Loucy (cell line): Measurements from ENCODE around the gene PPP1R27.

Experiments
- H2AFZ ChIP-seq: fragments of 200-600 bp; sonication (generic); 2 replicates; pipeline ENCODE4 v1.6.0; 2016; ENCODE audit warnings: antibody characterized with exemption, mild to moderate bottlenecking, low read length, moderate library complexity
- H3F3A ChIP-seq: fragments of 200-600 bp; 2 replicates; pipeline ENCODE4 v1.6.0; 2016; ENCODE audit warnings: antibody characterized with exemption, low read depth, mild to moderate bottlenecking
- H3K27me3 ChIP-seq: fragments of 200-600 bp; sonication (generic); 2 replicates; pipeline ENCODE4 v1.6.1; 2014; ENCODE audit warnings: low read length, mild to moderate bottlenecking; ENCODE audit not compliant: insufficient read depth, poor library complexity, severe bottlenecking
- H3K36me3 ChIP-seq: fragments of 200-600 bp; sonication (generic); 2 replicates; pipeline ENCODE4 v1.6.1; 2016; ENCODE audit warnings: low read length; ENCODE audit not compliant: insufficient read depth
- H3K4me1 ChIP-seq: fragments of 200-600 bp; sonication (generic); 2 replicates; pipeline ENCODE4 v1.5.1; 2014; ENCODE audit warnings: low read length, mild to moderate bottlenecking; ENCODE audit not compliant: insufficient read depth, poor library complexity, severe bottlenecking
- H3K4me2 ChIP-seq: fragments of 200-600 bp; sonication (generic); 2 replicates; pipeline ENCODE4 v1.6.0; 2014; ENCODE audit warnings: antibody characterized with exemption, low read length, low read depth, mild to moderate bottlenecking; ENCODE audit not compliant: poor library complexity, severe bottlenecking
- H3K4me3 ChIP-seq: fragments of 200-600 bp; sonication (generic); 2 replicates; pipeline ENCODE4 v1.5.1; 2014; ENCODE audit warnings: low read length, mild to moderate bottlenecking, mixed read lengths; ENCODE audit not compliant: poor library complexity, severe bottlenecking
- H3K79me2 ChIP-seq: fragments of 200-600 bp; sonication (generic); 2 replicates; pipeline ENCODE4 v1.6.1; 2014; ENCODE audit warnings: low read length; ENCODE audit not compliant: insufficient read depth
- H3K9ac ChIP-seq: fragments of 200-600 bp; sonication (generic); 2 replicates; pipeline ENCODE4 v1.6.0; 2014; ENCODE audit warnings: mild to moderate bottlenecking, low read depth, low read length, moderate library complexity; ENCODE audit not compliant: poor library complexity, severe bottlenecking
- H3K9me2 ChIP-seq: fragments of 200-600 bp; sonication (generic); replicated peaks from 2 replicates; pipeline ENCODE4 v1.6.1; 2016; ENCODE audit warnings: low read depth, low read length, mixed read lengths
- H3K9me3 ChIP-seq: fragments of 200-600 bp; sonication (generic); 2 replicates; pipeline ENCODE4 v1.6.1; 2014; ENCODE audit warnings: mild to moderate bottlenecking, antibody characterized with exemption, low read length, low read depth; ENCODE audit not compliant: insufficient read depth
- H4K20me1 ChIP-seq: fragments of 200-600 bp; sonication (generic); 2 replicates; pipeline ENCODE4 v1.6.0; 2014; ENCODE audit warnings: antibody characterized with exemption, low read length, mild to moderate bottlenecking; ENCODE audit not compliant: insufficient read depth, poor library complexity, severe bottlenecking
- CTCF ChIP-seq: fragments of 200-600 bp; sonication (generic); conservative IDR thresholded peaks from 2 replicates; pipeline ENCODE4 v1.5.1; 2014; ENCODE audit warnings: mild to moderate bottlenecking, antibody characterized with exemption, low read length
- EZH2phosphoT487 ChIP-seq: fragments of 200-600 bp; IDR thresholded peaks from 2 replicates; pipeline ENCODE4 v1.6.1; 2018; ENCODE audit warnings: antibody characterized with exemption, mild to moderate bottlenecking, moderate library complexity, borderline replicate concordance

Gene PPP1R27

GRCh38 chr17:81868674-81869220 lies 33.9 kb upstream of the PPP1R27 start:
- Histone ChIP-seq H3K9me2 (no peaks in the 10 kb centered on the region), H3K9me3 (no peaks in the 10 kb centered on the region), H4K20me1 (peaks cover 36% of the 10 kb centered on the region), H3K4me3 (peak overlapping the region; percentile 86), H2AFZ (no peak overlapping the region), H3F3A (peaks cover 2% of the 10 kb centered on the region; the same call in 1 of the 2 replicates), H3K4me1 (peaks cover 20% of the 10 kb centered on the region), H3K36me3 (peaks cover 18% of the 10 kb centered on the region), H3K4me2 (peak overlapping the region; percentile 99), H3K27me3 (peaks cover 4% of the 10 kb centered on the region), H3K79me2 (peaks cover 84% of the 10 kb centered on the region), H3K9ac (no peak overlapping the region)
- TF ChIP-seq CTCF (no peak), EZH2phosphoT487 (no peak)

- Histone ChIP-seq H3K4me2 (no peak overlapping the region), H3K9me3 (no peaks in the 10 kb centered on the region), H3K27me3 (peaks cover 4% of the 10 kb centered on the region), H3K4me1 (peaks cover 27% of the 10 kb centered on the region), H3K4me3 (no peak overlapping the region), H3K9ac (no peak overlapping the region), H3K79me2 (peaks cover 89% of the 10 kb centered on the region), H3K9me2 (no peaks in the 10 kb centered on the region), H4K20me1 (peaks cover 42% of the 10 kb centered on the region), H2AFZ (no peak overlapping the region), H3F3A (no peaks in the 10 kb centered on the region; the same call in 1 of the 2 replicates), H3K36me3 (peaks cover 18% of the 10 kb centered on the region)
- TF ChIP-seq CTCF = no peak
- no peak for TF ChIP-seq EZH2phosphoT487
These were observed 33.3 kb upstream of the PPP1R27 start for GRCh38 chr17:81867991-81868673.

GRCh38 chr17:81867170-81867990 lies 32.5 kb upstream of the PPP1R27 start:
- H3F3A ChIP-seq = no peaks in the 10 kb centered on the region; the same call in 1 of the 2 replicates
- H3K9me2 ChIP-seq = no peaks in the 10 kb centered on the region
- peaks cover 26% of the 10 kb centered on the region for H3K4me1 ChIP-seq
- peaks cover 18% of the 10 kb centered on the region for H3K36me3 ChIP-seq
- no peak overlapping the region for H3K9ac ChIP-seq
- no peak for TF ChIP-seq EZH2phosphoT487
- TF ChIP-seq CTCF = no peak
- H3K9me3 ChIP-seq = no peaks in the 10 kb centered on the region
- peaks cover 89% of the 10 kb centered on the region for H3K79me2 ChIP-seq
- no peak overlapping the region for H3K4me2 ChIP-seq
- no peak overlapping the region for H2AFZ ChIP-seq
- no peak overlapping the region for H3K4me3 ChIP-seq
- peaks cover 4% of the 10 kb centered on the region for H3K27me3 ChIP-seq
- peaks cover 45% of the 10 kb centered on the region for H4K20me1 ChIP-seq
